ENCODE results near the gene MED15. TPM values are rescaled to one million over a fixed set of nuclear protein-coding genes. Genes with fewer than 3 reads are reported as not detected.

The MED15 gene
- polyA plus RNA-seq, 2 of the 4 experiments (the other 2 are of a cell fraction): 10.7 to 29.7 TPM

DNA sequence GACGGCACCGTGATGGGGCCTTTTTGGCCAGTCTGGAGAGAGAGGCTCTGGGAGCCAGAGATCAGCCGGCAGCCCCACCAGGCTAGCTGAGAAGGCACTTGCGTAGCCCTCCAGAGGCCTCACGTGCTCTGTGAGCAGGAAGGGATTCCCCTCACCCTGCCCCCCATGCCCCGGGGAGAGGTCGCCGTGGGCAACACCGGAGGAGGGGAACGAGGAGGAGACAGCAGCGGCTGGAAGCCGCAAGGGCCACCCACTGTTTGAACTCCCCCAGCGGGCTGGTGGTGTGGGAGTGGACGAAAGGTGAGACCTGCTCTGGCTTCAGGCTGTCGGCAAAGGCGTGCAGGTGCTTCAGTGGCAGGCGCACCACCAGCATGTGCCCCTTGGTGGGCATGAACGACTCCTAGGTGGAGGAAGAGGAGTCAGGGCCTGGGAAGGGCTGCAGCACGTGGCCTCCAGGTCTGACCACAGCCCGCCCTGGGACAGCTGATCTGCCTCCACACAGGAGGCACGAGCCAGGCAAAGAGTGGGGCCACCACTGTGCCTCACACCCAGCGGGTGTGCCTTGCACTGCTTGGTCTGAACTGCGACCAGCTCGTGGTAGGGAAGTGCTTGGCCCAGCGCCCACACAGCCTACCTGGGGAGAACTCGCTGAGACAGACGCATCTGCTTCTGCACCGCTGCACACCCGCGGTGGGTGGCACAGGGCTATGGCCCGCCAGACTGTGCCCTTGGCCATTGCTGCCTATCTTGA, 99.9 kb downstream of the MED15 start:
- ChIA-PET POLR2A (no interaction called here), CTCF (interaction anchor here (0.8 to 1.7 kb wide), 6 partner anchors 10 to 179 kb away, joined by 3 to 7 read pairs (median 3); no protein-coding TSS in a partner anchor)
- ATAC-seq (no peak), DNase-seq (ENCODE audit: low read depth in 1 of 2, low spot score in 1 of 2) (no peak), FAIRE-seq (no peak)
- no peak for TF ChIP-seq HOXA7 (CRISPR knock-in tag; IDR thresholded peaks at IDR 0.05)
- TF ChIP-seq CHD4 (IDR thresholded peaks at IDR 0.05; ENCODE audit: borderline replicate concordance): no peak
- TF ChIP-seq, protein P1, sequence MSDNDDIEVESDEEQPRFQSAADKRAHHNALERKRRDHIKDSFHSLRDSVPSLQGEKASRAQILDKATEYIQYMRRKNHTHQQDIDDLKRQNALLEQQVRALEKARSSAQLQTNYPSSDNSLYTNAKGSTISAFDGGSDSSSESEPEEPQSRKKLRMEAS (IDR thresholded peaks at IDR 0.05): no peak
- TF ChIP-seq CHD2 (IDR thresholded peaks at IDR 0.05; ENCODE audit: low read length, partially characterized antibody): no peak
- no peak for TF ChIP-seq KDM1A (IDR thresholded peaks at IDR 0.05; ENCODE audit: low read depth)
- no peak for TF ChIP-seq JUN (IDR thresholded peaks at IDR 0.05)
- TF ChIP-seq HOXB5 (CRISPR knock-in tag; IDR thresholded peaks at IDR 0.05): no peak
- no peak for TF ChIP-seq RCOR1 (IDR thresholded peaks at IDR 0.05; ENCODE audit: low read depth, low read length)
- TF ChIP-seq PHF8 (IDR thresholded peaks at IDR 0.05; ENCODE audit: borderline replicate concordance, low read depth): no peak
- no peak for TF ChIP-seq RARB (CRISPR knock-in tag; IDR thresholded peaks at IDR 0.05)
- TF ChIP-seq HEYL (CRISPR knock-in tag; IDR thresholded peaks at IDR 0.05): no peak
- TF ChIP-seq RAD21 (conservative IDR thresholded peaks at IDR 0.05 in 1 of 2, IDR thresholded peaks at IDR 0.05 in 1 of 2): no peak
- TF ChIP-seq, protein P2, sequence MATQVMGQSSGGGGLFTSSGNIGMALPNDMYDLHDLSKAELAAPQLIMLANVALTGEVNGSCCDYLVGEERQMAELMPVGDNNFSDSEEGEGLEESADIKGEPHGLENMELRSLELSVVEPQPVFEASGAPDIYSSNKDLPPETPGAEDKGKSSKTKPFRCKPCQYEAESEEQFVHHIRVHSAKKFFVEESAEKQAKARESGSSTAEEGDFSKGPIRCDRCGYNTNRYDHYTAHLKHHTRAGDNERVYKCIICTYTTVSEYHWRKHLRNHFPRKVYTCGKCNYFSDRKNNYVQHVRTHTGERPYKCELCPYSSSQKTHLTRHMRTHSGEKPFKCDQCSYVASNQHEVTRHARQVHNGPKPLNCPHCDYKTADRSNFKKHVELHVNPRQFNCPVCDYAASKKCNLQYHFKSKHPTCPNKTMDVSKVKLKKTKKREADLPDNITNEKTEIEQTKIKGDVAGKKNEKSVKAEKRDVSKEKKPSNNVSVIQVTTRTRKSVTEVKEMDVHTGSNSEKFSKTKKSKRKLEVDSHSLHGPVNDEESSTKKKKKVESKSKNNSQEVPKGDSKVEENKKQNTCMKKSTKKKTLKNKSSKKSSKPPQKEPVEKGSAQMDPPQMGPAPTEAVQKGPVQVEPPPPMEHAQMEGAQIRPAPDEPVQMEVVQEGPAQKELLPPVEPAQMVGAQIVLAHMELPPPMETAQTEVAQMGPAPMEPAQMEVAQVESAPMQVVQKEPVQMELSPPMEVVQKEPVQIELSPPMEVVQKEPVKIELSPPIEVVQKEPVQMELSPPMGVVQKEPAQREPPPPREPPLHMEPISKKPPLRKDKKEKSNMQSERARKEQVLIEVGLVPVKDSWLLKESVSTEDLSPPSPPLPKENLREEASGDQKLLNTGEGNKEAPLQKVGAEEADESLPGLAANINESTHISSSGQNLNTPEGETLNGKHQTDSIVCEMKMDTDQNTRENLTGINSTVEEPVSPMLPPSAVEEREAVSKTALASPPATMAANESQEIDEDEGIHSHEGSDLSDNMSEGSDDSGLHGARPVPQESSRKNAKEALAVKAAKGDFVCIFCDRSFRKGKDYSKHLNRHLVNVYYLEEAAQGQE (IDR thresholded peaks at IDR 0.05): no peak
- TF ChIP-seq, protein P3, sequence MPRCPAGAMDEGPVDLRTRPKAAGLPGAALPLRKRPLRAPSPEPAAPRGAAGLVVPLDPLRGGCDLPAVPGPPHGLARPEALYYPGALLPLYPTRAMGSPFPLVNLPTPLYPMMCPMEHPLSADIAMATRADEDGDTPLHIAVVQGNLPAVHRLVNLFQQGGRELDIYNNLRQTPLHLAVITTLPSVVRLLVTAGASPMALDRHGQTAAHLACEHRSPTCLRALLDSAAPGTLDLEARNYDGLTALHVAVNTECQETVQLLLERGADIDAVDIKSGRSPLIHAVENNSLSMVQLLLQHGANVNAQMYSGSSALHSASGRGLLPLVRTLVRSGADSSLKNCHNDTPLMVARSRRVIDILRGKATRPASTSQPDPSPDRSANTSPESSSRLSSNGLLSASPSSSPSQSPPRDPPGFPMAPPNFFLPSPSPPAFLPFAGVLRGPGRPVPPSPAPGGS (IDR thresholded peaks at IDR 0.05): no peak
- no peak for TF ChIP-seq RFX5 (IDR thresholded peaks at IDR 0.05)
- TF ChIP-seq CBX2 (IDR thresholded peaks at IDR 0.05; ENCODE audit: borderline replicate concordance, low read depth): no peak
- no peak for TF ChIP-seq NFE2L2 (conservative IDR thresholded peaks at IDR 0.05; ENCODE audit: low read length)
- TF ChIP-seq, protein P4, sequence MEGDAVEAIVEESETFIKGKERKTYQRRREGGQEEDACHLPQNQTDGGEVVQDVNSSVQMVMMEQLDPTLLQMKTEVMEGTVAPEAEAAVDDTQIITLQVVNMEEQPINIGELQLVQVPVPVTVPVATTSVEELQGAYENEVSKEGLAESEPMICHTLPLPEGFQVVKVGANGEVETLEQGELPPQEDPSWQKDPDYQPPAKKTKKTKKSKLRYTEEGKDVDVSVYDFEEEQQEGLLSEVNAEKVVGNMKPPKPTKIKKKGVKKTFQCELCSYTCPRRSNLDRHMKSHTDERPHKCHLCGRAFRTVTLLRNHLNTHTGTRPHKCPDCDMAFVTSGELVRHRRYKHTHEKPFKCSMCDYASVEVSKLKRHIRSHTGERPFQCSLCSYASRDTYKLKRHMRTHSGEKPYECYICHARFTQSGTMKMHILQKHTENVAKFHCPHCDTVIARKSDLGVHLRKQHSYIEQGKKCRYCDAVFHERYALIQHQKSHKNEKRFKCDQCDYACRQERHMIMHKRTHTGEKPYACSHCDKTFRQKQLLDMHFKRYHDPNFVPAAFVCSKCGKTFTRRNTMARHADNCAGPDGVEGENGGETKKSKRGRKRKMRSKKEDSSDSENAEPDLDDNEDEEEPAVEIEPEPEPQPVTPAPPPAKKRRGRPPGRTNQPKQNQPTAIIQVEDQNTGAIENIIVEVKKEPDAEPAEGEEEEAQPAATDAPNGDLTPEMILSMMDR (IDR thresholded peaks at IDR 0.05): no peak
- no peak for TF ChIP-seq EP300 (IDR thresholded peaks at IDR 0.05)
- no peak overlapping the region for H3K4me2 ChIP-seq
- H3K4me3 ChIP-seq: no peak overlapping the region
- H3K9me3 ChIP-seq: no peaks in the 10 kb centered on the region
- no peak overlapping the region for H3K27ac ChIP-seq
- 70% methylated on average over 12 of the region's 31 CpGs for WGBS (ENCODE audit: missing lambda C conversion rate)
- no peaks in the 10 kb centered on the region for H3K4me1 ChIP-seq

DNA sequence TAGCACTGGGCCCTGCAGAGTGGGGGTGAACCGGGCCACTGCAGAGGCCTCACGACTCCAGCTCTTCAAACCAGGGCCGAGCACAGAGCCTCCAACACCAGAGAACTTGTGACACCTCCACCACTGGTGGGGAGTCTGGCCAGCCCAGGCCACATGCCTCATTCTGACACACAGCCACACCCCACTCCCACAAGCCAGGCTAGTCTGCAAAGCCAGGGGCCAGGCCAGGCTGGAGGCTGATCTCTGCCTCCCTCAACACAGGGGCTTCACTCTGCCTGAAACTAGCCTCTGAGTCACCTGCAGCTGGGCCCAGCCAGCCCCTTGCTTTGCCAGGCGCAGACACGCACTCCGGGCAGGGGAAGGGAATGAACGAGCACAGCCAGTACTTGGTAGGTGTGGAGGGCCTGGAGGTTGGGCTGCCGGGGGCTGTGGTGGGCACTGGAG, 102.9 kb downstream of the MED15 start:
- H3K27ac ChIP-seq: no peak overlapping the region
- CTCF ChIA-PET: interaction anchor here (0.6 to 1.1 kb wide), 3 partner anchors 8 to 192 kb away, joined by 3 read pairs; no protein-coding TSS in a partner anchor
- H3K4me1 ChIP-seq: no peaks in the 10 kb centered on the region
- no peak for FAIRE-seq
- no peak for ATAC-seq
- DNase-seq (ENCODE audit: low read depth in 1 of 2, low spot score in 1 of 2): no peak
- H3K9me3 ChIP-seq: no peaks in the 10 kb centered on the region
- WGBS (ENCODE audit: missing lambda C conversion rate): 82% methylated on average over 3 of the region's 8 CpGs
- no peak for TF ChIP-seq RNF2 (IDR thresholded peaks at IDR 0.05; ENCODE audit: borderline replicate concordance, low read depth)
- TF ChIP-seq KDM5A (IDR thresholded peaks at IDR 0.05): no peak
- no peak for TF ChIP-seq RCOR1 (IDR thresholded peaks at IDR 0.05; ENCODE audit: low read depth, low read length)
- no peak for TF ChIP-seq FOSL2 (IDR thresholded peaks at IDR 0.05)
- TF ChIP-seq FOSL2 (CRISPR knock-in tag; IDR thresholded peaks at IDR 0.05): no peak
- TF ChIP-seq, protein P5, sequence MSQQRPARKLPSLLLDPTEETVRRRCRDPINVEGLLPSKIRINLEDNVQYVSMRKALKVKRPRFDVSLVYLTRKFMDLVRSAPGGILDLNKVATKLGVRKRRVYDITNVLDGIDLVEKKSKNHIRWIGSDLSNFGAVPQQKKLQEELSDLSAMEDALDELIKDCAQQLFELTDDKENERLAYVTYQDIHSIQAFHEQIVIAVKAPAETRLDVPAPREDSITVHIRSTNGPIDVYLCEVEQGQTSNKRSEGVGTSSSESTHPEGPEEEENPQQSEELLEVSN (IDR thresholded peaks at IDR 0.05; ENCODE audit: borderline replicate concordance, low read depth): no peak
- TF ChIP-seq, protein P2 (IDR thresholded peaks at IDR 0.05): no peak
- H3K4me2 ChIP-seq: no peak overlapping the region
- no peak overlapping the region for H3K4me3 ChIP-seq
- POLR2A ChIA-PET: no interaction called here

Measured in A549 (cell line).